ENCODE results near the gene ANAPC10.
A peak's percentile ranks its signal among the peaks of the same experiment; 100 is the strongest.
"Not testable (repeated sequence)": the region's sequence is repeated elsewhere in the genome, so short reads cannot be mapped to it uniquely, and the experiment has no call there.

Gene ANAPC10

GRCh38 chr4:145097821-145098674 lies at the start of gene ANAPC10, which contains the start of gene ABCE1:
TSS of gene ANAPC10 (minus strand) at chr4:145098196. CDS start at chr4:145096099, 2,097 bp downstream.
TSS of gene ABCE1 (plus strand) at chr4:145098311. CDS start at chr4:145104413, 6,102 bp downstream.
- peak; percentile 93 for DNase-seq

- DNase-seq = not testable (repeated sequence)
These were observed 38.2 kb upstream of the ANAPC10 start for GRCh38 chr4:145136219-145136618.

- DNase-seq = no peak
These were observed 34.6 kb upstream of the ANAPC10 start for GRCh38 chr4:145132511-145133098.

GRCh38 chr4:145131848-145132247 lies 33.9 kb upstream of the ANAPC10 start:
- no peak for DNase-seq

GRCh38 chr4:145130788-145131399 lies 32.9 kb upstream of the ANAPC10 start:
- DNase-seq = no peak

- no peak for DNase-seq
These were observed 32.1 kb upstream of the ANAPC10 start for GRCh38 chr4:145130130-145130529.

GRCh38 chr4:145125396-145125795 lies 27.4 kb upstream of the ANAPC10 start:
- no peak for DNase-seq

- no peak for DNase-seq
These were observed 10.1 kb upstream of the ANAPC10 start for GRCh38 chr4:145108128-145108527.

GRCh38 chr4:145107126-145107525 lies 9.1 kb upstream of the ANAPC10 start:
- no peak for DNase-seq

- no peak for DNase-seq
These were observed 5.5 kb upstream of the ANAPC10 start for GRCh38 chr4:145103496-145103895.

GRCh38 chr4:145102619-145103018 lies 4.6 kb upstream of the ANAPC10 start:
- DNase-seq = no peak

GRCh38 chr4:145101091-145101490 lies 3.1 kb upstream of the ANAPC10 start:
- DNase-seq = no peak

- DNase-seq = no peak
These were observed 1.7 kb upstream of the ANAPC10 start for GRCh38 chr4:145099653-145100052.

GRCh38 chr4:145098675-145099037 lies 660 bp upstream of the ANAPC10 start:
- DNase-seq = no peak

- DNase-seq = no peak
These were observed 620 bp downstream of the ANAPC10 start for GRCh38 chr4:145097331-145097820.

- DNase-seq = no peak
These were observed 4.4 kb downstream of the ANAPC10 start for GRCh38 chr4:145093638-145094037.

GRCh38 chr4:145090380-145090779 lies 7.6 kb downstream of the ANAPC10 start:
- no peak for DNase-seq

- no peak for DNase-seq
These were observed 13.9 kb downstream of the ANAPC10 start for GRCh38 chr4:145083891-145084605.

- no peak for DNase-seq
These were observed 16.2 kb downstream of the ANAPC10 start for GRCh38 chr4:145081756-145082155.

- DNase-seq = no peak
These were observed 21.5 kb downstream of the ANAPC10 start for GRCh38 chr4:145076469-145076855.

- DNase-seq = no peak
These were observed 22.1 kb downstream of the ANAPC10 start for GRCh38 chr4:145075742-145076468.

GRCh38 chr4:145071560-145071959 lies 26.4 kb downstream of the ANAPC10 start:
- no peak for DNase-seq
